ES-I3 (cell line): ENCODE results near the gene CD69.
"Not testable (repeated sequence)": the region's sequence is repeated elsewhere in the genome, so short reads cannot be mapped to it uniquely, and the experiment has no call there.

Experiments
- H3K36me3 ChIP-seq: 2 replicates; pipeline ENCODE4 v1.6.1; 2013; ENCODE audit warnings: mild to moderate bottlenecking, low read length, control low read depth, moderate library complexity; ENCODE audit not compliant: insufficient read depth
- H3K4me1 ChIP-seq: 2 replicates; pipeline ENCODE4 v1.6.1; 2013; ENCODE audit warnings: mild to moderate bottlenecking, control low read depth, low read length; ENCODE audit not compliant: insufficient read depth
- H3K9ac ChIP-seq: 2 replicates; pipeline ENCODE4 v1.6.1; 2013; ENCODE audit warnings: low read depth, mild to moderate bottlenecking, low read length, moderate library complexity
- H3K9me3 ChIP-seq: 2 replicates; pipeline ENCODE4 v1.6.1; 2013; ENCODE audit warnings: mild to moderate bottlenecking, low read length, moderate library complexity; ENCODE audit not compliant: control insufficient read depth, insufficient read depth

CD69 gene

DNA sequence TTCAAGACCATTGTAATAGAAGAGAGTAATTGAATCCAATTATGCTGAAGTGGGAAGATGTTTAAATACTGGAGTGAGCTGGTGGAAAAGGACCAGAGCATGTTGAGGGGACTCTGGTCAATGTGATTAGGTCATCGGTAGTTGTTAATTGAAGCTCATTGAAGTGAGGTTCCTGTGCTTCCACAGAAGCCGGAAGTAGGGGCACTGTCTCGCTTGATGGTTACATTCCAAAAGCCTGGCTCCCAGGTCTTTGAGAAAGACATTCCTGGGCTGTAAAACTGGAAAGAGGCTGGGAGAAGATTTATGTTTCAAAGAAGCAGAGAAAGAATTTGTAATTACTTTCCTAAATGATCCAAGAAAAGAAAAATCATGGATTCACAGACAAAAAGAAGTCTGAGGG lies 15.5 kb downstream of the CD69 start:
- H3K9ac ChIP-seq, result no peak overlapping the region
- no peaks in the 10 kb centered on the region for H3K36me3 ChIP-seq
- H3K4me1 ChIP-seq, result no peaks in the 10 kb centered on the region; the same call in 1 of the 2 replicates
- H3K9me3 ChIP-seq, result no peaks in the 10 kb centered on the region

DNA sequence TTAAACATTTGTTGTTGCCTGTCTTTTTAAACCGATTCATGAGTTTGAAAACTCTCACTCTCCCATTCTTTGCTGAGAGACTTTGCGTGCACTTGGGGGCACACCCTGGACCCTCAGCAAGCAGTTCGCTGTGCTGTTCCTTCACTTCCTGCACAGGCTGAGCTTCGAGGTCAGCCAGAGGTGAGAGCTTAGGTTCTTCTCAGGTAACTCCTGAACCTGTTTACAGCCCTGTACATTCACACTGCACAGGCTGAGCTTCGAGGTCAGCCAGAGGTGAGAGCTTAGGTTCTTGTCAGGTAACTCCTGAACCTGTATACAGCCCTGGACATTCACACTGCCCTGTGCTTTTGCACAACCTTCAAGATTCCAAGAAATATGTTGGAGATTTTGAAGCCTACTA lies 18.0 kb downstream of the CD69 start:
- H3K36me3 ChIP-seq, result no peaks in the 10 kb centered on the region
- H3K9me3 ChIP-seq, result no peaks in the 10 kb centered on the region
- no peaks in the 10 kb centered on the region; the same call in 1 of the 2 replicates for H3K4me1 ChIP-seq
- H3K9ac ChIP-seq, result no peak overlapping the region

DNA sequence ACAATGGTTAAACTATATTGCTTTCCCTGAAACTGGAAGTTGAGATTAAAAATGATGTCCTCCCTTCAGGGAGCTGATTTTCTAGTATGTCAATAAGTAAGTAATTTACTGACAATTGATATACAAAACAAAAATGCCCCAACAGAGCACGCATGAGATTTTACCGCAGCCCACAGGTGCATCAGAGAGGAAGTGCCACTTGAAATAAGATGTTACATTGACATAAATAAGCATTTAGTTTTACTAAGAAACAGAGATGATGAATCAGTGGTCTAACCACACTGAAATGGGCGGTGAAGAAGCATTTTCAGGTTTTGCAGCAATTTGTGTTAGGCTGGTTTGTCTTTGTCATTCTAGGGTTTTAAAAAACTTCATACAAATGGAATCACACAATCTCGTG lies 19.0 kb downstream of the CD69 start:
- Histone ChIP-seq H3K36me3 (no peaks in the 10 kb centered on the region), H3K9ac (no peak overlapping the region), H3K4me1 (no peaks in the 10 kb centered on the region; the same call in 1 of the 2 replicates), H3K9me3 (no peaks in the 10 kb centered on the region)

DNA sequence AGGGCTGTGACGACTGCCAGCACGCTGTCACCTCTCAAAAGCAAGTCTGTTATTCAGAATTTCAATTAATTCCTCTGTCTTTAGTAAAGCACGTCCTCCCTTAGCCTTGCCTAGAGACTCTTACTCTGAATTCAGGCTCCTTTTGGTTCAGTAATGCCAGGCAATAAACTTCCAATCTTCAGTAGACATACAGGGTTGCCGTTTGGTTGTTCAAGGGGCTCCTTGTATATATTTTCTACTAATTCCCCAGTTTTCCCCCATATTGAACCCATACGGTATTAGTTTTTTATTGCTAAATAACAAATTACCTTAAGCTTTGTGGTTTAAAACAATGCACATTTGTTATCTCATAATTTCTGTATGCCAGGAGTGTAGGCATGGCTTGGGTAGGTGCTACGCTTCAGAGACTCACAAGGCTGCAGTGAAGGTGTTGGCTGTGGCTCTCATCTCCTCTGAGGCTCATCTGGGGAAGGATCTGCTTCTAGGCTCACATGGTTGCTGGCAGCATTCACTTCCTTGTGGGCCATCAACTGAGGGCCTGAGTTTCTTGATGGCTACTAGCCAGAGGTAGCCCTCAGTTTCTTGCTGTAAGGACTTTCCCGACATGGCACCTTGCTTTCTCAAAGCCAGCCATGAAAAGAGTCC lies 20.5 kb downstream of the CD69 start:
- Histone ChIP-seq H3K36me3 (no peaks in the 10 kb centered on the region), H3K4me1 (no peaks in the 10 kb centered on the region; the same call in 1 of the 2 replicates), H3K9ac (no peak overlapping the region), H3K9me3 (no peaks in the 10 kb centered on the region)

DNA sequence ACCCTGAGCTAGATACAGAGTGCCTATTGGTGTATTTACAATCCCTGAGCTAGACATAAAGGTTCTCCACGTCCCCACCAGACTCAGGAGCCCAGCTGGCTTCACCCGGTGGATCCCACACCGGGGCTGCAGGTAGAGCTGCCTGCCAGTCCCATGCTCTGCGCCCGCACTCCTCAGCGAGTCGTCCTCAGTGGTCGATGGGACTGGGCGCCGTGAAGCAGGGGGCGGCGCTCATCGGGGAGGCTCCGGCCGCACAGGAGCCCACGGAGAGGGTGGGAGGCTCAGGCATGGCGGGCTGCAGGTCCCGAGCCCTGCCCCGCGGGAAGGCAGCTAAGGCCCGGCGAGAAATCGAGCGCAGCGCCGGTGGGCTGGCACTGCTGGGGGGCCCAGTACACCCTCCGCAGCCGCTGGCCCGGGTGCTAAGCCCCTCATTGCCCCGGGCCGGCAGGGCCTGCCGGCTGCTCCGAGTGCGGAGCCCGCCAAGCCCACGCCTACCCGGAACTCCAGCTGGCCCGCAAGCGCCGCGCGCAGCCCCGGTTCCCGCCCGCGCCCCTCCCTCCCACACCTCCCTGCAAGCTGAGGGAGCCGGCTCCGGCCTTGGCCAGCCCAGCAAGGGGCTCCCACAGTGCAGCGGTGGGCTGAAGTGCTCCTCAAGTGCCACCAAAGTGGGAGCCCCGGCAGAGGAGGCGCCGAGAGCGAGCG lies 21.1 kb downstream of the CD69 start:
- not testable (repeated sequence) for H3K4me1 ChIP-seq

DNA sequence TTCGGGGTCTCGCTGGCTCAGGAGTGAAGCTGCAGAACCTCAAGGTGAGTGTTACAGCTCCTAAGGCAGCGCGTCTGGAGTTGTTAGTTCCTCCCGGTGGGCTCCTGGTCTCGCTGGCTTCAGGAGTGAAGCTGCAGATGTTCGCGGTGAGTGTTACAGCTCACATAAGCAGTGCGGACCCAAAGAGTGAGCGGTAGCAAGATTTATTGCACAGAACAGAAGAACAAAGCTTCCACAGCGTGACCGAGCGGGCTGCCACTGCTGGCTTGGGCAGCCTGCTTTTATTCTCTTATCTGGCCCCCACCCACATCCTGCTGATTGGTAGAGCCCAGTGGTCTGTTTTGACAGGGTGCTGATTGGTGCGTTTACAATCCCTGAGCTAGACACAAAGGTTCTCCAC lies 21.8 kb downstream of the CD69 start:
- not testable (repeated sequence) for H3K36me3 ChIP-seq, H3K9me3 ChIP-seq, H3K9ac ChIP-seq, H3K4me1 ChIP-seq

More for the DNA sequence above, 21.1 kb downstream of the CD69 start:
- H3K9me3 ChIP-seq, H3K9ac ChIP-seq, H3K36me3 ChIP-seq: not testable (repeated sequence)

DNA sequence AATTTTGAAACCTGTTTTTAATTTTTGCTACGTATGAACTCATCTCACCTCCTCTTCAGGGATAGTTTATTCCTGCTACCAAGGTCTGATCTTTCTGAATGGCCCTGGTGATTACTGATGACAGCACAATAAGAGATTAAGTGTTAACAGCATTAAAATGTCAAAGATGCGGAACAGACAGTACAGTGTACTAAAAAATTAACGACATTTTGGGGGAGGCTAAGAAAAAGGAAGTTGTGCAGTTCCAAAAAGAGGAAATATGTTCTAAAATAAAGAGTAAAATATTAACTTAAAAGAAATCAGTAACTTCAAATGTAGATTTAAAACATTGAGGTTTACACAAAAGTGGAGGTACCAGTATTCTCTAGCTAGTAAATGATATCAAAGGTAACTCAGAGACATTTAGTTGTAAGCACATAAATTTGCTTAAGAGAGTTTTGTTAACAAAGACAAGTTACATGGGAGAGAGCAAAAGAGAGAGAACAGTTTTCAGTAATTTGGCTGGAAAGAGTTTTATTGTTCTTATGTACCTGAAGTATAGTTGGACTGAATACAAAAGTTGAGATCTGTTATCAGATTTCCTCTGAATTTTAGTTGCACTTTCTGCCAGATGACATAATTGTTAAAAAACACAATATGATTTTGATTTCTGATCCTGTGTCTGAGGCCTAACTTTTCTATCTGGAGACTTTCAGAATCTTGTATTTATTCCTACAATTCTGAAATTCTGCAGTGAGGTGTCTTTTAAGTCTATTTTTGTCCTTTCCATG lies 23.6 kb downstream of the CD69 start:
- no peaks in the 10 kb centered on the region for H3K9me3 ChIP-seq
- H3K36me3 ChIP-seq, result no peaks in the 10 kb centered on the region
- H3K9ac ChIP-seq, result no peak overlapping the region
- no peaks in the 10 kb centered on the region for H3K4me1 ChIP-seq

DNA sequence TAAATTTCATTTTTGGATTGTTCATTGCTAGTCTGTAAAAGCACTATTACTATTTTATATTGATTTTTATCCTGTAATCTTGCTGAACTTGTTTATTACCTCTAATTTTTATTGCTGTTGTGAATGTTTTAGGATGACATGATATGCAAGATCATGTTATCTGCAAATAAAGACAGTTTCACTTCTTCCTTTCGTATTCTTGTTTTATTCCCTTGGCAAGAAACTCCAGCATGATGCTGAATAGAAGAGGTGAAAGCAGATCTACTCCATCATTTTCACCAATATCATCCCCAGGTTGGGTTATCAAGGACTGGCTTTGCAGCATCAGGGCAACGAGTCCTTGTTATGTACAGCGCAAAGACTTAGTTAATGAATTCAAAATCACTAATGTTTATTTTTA lies 25.1 kb downstream of the CD69 start:
- no peaks in the 10 kb centered on the region for H3K9me3 ChIP-seq
- H3K9ac ChIP-seq, result no peak overlapping the region
- no peaks in the 10 kb centered on the region for H3K4me1 ChIP-seq
- no peaks in the 10 kb centered on the region for H3K36me3 ChIP-seq

DNA sequence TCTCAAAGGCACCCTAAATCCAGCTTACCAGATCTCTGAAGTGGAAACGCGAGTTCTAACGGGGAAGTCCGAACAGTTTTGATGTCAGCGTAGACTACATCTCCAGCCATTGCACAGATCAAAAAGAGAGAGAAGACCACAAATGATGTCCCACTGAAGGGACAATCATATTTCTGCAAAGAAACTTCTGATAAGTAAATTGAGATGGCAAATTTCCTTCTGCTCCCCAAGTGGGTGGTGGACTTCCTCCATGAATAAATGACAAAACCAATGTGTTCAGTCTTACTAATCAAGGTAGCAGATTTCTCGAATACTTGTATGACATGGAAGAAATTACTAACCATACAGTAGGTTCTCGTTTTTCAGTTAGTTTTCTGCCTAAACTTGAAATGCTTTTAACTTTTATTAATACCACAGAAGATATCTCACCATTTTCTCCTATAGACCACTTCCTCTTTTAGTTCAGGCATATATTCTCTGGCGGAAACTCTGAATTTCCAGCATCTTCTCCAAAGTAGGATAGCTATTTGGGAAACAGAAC lies 27.7 kb downstream of the CD69 start, which contains the start of gene CLECL1:
CLECL1 (minus strand) TSS at position 177 of the 541 bp plus-strand sequence.
- H3K9ac ChIP-seq, result no peak within 1 kb of the TSS
- H3K36me3 ChIP-seq, result no peaks in the 10 kb centered on the region
- no peaks in the 10 kb centered on the region for H3K4me1 ChIP-seq

DNA sequence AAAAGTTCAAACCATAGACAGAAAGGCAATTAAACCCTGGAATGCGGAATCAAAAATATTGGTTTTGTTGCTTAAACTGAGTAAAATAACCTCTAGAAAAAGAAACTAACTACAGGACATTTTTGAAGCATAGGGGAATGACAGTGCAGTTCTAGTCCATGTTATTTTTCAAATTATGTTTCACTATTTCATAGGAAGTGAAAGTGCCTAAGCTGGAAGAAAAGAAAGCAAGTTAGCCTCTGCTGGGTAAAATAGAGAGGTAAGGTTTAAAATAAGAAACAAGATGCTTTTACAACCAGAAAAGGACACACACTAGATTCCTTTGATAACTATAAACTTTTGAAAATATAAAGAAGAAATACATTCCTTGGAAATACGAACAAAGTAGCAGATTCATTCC lies 28.9 kb downstream of the CD69 start:
- Histone ChIP-seq H3K9ac (no peak overlapping the region), H3K4me1 (no peaks in the 10 kb centered on the region), H3K36me3 (no peaks in the 10 kb centered on the region), H3K9me3 (0 out of 2 replicates have a peak, but pooled peaks cover 2% of the 10 kb centered on the region)

More for the DNA sequence above, 27.7 kb downstream of the CD69 start, which contains the start of gene CLECL1:
- H3K9me3 ChIP-seq, result no peaks in the 10 kb centered on the region

DNA sequence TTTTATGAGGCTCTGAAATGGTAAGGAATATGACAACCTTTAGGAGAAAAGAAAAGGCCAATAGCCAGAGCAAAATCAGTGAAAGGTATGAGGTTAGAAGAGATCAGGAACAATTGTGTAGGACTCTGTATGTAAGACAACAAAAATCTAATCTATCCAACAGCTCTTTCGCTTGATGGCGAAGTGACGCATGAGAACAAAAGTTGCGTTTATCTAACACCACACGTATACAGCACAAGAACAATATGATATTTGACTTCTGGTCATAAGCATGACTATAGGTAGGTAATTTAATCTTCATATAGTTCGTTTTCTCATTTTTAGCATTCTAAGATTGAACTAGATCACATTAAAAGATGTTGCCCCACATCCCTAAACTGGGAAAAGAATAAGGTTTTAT lies 29.3 kb downstream of the CD69 start:
- 0 out of 2 replicates have a peak, but pooled peaks cover 2% of the 10 kb centered on the region for H3K9me3 ChIP-seq
- no peak overlapping the region for H3K9ac ChIP-seq
- no peaks in the 10 kb centered on the region for H3K4me1 ChIP-seq
- no peaks in the 10 kb centered on the region for H3K36me3 ChIP-seq

DNA sequence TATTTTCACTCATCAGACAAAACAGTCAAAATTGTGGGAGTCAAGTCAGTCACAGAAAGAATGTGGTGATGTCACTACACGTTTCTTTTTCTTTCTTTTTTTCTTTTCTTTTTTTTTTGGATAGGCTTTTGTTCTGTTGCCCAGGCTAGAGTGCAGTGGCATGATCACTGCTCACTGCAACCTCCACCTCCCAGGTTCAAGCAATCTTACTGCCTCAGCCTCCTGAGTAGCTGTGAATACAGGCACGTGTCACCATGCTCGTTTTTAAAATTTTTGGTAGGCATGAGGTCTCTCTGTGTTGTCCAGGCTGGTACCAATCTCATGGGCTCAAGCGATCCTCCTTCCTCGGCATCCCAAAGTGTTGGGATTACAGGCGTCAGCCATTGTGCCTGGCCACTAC lies 30.1 kb downstream of the CD69 start:
- 0 out of 2 replicates have a peak, but pooled peaks cover 2% of the 10 kb centered on the region for H3K9me3 ChIP-seq
- no peaks in the 10 kb centered on the region for H3K36me3 ChIP-seq
- no peak overlapping the region for H3K9ac ChIP-seq
- H3K4me1 ChIP-seq, result no peaks in the 10 kb centered on the region

DNA sequence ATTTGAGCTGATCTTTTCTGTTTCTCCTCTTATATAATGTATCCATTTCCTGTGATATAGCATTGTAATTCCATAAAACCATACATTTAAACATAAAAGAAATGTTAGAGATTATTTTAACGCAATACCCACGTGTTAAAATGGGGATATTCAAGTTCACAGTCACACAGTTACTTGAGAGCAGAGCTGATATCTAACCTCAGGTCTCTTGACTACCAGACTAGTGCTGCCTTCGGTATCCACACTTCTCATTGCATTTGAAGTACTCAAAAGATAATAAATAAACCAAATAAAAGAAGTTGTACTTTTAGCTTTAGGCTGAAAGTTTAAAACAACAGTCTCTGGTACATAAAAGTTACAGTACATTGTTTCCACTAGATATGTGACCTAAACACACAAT lies 30.7 kb downstream of the CD69 start:
- Histone ChIP-seq H3K4me1 (no peaks in the 10 kb centered on the region), H3K9ac (no peak overlapping the region), H3K9me3 (0 out of 2 replicates have a peak, but pooled peaks cover 2% of the 10 kb centered on the region), H3K36me3 (no peaks in the 10 kb centered on the region)

DNA sequence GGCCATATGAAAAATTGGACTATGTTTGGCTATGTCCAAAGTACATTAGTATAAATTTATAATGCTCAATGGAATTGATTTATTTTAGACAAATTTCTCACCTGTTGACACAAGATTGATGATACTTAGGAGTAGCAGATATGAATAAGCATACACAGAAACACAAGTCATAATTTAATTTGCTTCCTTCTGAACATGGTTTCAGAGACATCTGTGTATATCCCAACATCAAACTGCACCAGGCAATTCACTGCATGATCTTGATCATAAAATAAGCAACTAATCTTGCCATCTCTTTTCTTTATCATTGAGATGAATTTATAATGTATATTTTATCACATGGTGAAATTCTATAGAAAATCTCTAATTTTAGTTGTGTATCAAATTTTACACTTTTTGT lies 31.6 kb downstream of the CD69 start:
- Histone ChIP-seq H3K9me3 (0 out of 2 replicates have a peak, but pooled peaks cover 2% of the 10 kb centered on the region), H3K4me1 (no peaks in the 10 kb centered on the region), H3K36me3 (no peaks in the 10 kb centered on the region), H3K9ac (no peak overlapping the region)
